Esophagus (tissue), 2 donors: ENCODE measurements around the gene MALAT1. TPM values are rescaled to one million over a fixed set of nuclear protein-coding genes. Genes with fewer than 3 reads are reported as not detected.
A peak's percentile ranks its signal among the peaks of the same experiment; 100 is the strongest.

Source experiments
- H3K27ac ChIP-seq, 2 donors: one replicate each; pipeline ENCODE4 v1.5.1; 2013; ENCODE audit warnings: low read depth in 2 of 2, mild to moderate bottlenecking in 2 of 2, inconsistent platforms in 1 of 2, low read length in 1 of 2, moderate library complexity in 1 of 2
- H3K27me3 ChIP-seq, 2 donors: one replicate each; pipeline ENCODE4 v1.6.1; 2013; ENCODE audit warnings: low read length in 2 of 2, control low read depth in 1 of 2, mild to moderate bottlenecking in 1 of 2; ENCODE audit not compliant: insufficient read depth in 2 of 2, control insufficient read depth in 1 of 2
- H3K36me3 ChIP-seq, 2 donors: one replicate each; pipeline ENCODE4 v1.6.1; 2013; ENCODE audit warnings: low read length in 1 of 2; ENCODE audit not compliant: control insufficient read depth in 2 of 2, insufficient read depth in 2 of 2
- H3K4me1 ChIP-seq, 2 donors: one replicate each; pipeline ENCODE4 v1.6.1; 2013; ENCODE audit warnings: low read length in 1 of 2; ENCODE audit not compliant: control insufficient read depth in 2 of 2, insufficient read depth in 2 of 2
- H3K4me3 ChIP-seq, 2 donors: one replicate each; pipeline ENCODE4 v1.5.1; 2013; ENCODE audit warnings: low read length in 2 of 2, mild to moderate bottlenecking in 2 of 2, low read depth in 1 of 2, moderate library complexity in 1 of 2
- H3K9me3 ChIP-seq, 2 donors: one replicate each; pipeline ENCODE4 v1.6.1; 2013; ENCODE audit warnings: mild to moderate bottlenecking in 2 of 2, low read depth in 1 of 2, low read length in 1 of 2, moderate library complexity in 1 of 2; ENCODE audit not compliant: control insufficient read depth in 2 of 2, insufficient read depth in 1 of 2
- WGBS, 2 donors: extraction: QIAGEN DNeasy Blood & Tissue Kit; methylation state at CpG; one replicate each; pipeline ENCODE4 v1.1.7; 2013; 5-methylcytosine and 5-hydroxymethylcytosine counted together
- polyA plus RNA-seq, 2 donors: library from polyadenylated mRNA; stranded (reverse); fragments of 200-250 nt; gene quantifications; one replicate each; pipeline ENCODE4 v1.2.3, GENCODE V29; 2013
- donor health status: healthy with polysubstance abuse.
- donor health status: Bipolar disorder and iron deficiency.

The MALAT1 gene
- polyA plus RNA-seq, 2 donors = 94.9 to 1,950 TPM

DNA sequence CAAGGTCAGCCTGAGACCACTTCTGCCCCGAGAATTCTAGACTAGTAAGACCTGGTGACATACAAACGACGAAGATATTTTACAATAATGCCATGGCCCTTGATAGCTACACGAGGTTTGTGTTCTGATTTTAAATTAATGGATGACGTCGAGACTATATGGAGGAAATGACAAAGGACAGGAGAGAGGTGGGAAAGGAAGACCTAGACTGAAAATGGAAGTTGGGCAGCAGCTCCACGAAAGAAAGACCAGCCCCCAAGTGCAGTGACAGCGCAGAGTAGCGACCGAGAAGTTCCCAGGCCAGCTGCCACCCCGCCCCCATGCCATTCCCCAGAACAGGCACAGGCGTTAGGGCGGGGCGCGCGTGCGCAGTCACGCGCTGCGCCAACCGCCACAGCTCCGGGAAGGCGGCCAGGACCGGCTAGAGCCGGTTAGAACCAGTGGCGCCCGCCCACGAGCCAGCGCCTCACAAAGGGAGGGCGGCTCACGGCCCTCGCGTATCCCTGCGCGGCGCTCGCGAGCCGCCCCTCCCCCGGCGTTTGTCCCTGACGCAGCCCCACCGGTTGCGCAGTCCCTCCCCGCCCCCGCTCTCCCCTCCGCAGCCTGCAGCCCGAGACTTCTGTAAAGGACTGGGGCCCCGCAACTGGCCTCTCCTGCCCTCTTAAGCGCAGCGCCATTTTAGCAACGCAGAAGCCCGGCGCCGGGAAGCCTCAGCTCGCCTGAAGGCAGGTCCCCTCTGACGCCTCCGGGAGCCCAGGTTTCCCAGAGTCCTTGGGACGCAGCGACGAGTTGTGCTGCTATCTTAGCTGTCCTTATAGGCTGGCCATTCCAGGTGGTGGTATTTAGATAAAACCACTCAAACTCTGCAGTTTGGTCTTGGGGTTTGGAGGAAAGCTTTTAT is 1.5 kb upstream of the MALAT1 start:
- Histone ChIP-seq H3K4me1 (peaks cover 0 to 4% of the 10 kb centered on the region in 2 donors), H3K36me3 (peaks cover 0 to 4% of the 10 kb centered on the region in 2 donors), H3K27ac (peak overlapping the region; percentile 98 to 99), H3K9me3 (no peaks in the 10 kb centered on the region), H3K27me3 (no peaks in the 10 kb centered on the region), H3K4me3 (peak overlapping the region; percentile 54 to 99)
- WGBS, 2 donors = 0% methylated on average over 57 to 61 of the region's 61 CpGs

DNA sequence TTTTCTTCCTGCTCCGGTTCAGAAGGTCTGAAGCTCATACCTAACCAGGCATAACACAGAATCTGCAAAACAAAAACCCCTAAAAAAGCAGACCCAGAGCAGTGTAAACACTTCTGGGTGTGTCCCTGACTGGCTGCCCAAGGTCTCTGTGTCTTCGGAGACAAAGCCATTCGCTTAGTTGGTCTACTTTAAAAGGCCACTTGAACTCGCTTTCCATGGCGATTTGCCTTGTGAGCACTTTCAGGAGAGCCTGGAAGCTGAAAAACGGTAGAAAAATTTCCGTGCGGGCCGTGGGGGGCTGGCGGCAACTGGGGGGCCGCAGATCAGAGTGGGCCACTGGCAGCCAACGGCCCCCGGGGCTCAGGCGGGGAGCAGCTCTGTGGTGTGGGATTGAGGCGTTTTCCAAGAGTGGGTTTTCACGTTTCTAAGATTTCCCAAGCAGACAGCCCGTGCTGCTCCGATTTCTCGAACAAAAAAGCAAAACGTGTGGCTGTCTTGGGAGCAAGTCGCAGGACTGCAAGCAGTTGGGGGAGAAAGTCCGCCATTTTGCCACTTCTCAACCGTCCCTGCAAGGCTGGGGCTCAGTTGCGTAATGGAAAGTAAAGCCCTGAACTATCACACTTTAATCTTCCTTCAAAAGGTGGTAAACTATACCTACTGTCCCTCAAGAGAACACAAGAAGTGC is 661 bp upstream of the MALAT1 start:
- peaks cover 0 to 4% of the 10 kb centered on the region in 2 donors for H3K36me3 ChIP-seq
- peaks cover 0 to under 1% of the 10 kb centered on the region in 2 donors for H3K4me1 ChIP-seq
- peak overlapping the region; percentile 97 to 99 for H3K27ac ChIP-seq
- no peaks in the 10 kb centered on the region for H3K9me3 ChIP-seq
- H3K27me3 ChIP-seq = no peaks in the 10 kb centered on the region
- 1% methylated on average over 24 of the region's 24 CpGs for WGBS, 2 donors
- peak overlapping the region; percentile 54 to 99 for H3K4me3 ChIP-seq

DNA sequence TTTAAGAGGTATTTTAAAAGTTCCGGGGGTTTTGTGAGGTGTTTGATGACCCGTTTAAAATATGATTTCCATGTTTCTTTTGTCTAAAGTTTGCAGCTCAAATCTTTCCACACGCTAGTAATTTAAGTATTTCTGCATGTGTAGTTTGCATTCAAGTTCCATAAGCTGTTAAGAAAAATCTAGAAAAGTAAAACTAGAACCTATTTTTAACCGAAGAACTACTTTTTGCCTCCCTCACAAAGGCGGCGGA is 193 bp upstream of the MALAT1 start:
- Histone ChIP-seq H3K4me1 (no peaks in the 10 kb centered on the region), H3K27me3 (no peaks in the 10 kb centered on the region), H3K9me3 (no peaks in the 10 kb centered on the region), H3K4me3 (peak overlapping the region; percentile 54 to 99), H3K36me3 (peaks cover 0 to 4% of the 10 kb centered on the region in 2 donors), H3K27ac (peak overlapping the region; percentile 97 to 99)
- 1% methylated on average over 6 of the region's 6 CpGs for WGBS, 2 donors

DNA sequence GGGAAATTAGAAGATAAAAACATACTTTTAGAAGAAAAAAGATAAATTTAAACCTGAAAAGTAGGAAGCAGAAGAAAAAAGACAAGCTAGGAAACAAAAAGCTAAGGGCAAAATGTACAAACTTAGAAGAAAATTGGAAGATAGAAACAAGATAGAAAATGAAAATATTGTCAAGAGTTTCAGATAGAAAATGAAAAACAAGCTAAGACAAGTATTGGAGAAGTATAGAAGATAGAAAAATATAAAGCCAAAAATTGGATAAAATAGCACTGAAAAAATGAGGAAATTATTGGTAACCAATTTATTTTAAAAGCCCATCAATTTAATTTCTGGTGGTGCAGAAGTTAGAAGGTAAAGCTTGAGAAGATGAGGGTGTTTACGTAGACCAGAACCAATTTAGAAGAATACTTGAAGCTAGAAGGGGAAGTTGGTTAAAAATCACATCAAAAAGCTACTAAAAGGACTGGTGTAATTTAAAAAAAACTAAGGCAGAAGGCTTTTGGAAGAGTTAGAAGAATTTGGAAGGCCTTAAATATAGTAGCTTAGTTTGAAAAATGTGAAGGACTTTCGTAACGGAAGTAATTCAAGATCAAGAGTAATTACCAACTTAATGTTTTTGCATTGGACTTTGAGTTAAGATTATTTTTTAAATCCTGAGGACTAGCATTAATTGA is 1.0 kb downstream of the MALAT1 start:
- no peaks in the 10 kb centered on the region for H3K4me1 ChIP-seq
- peaks cover 0 to 9% of the 10 kb centered on the region in 2 donors for H3K36me3 ChIP-seq
- H3K4me3 ChIP-seq = peak overlapping the region; percentile 93 to 99
- peak overlapping the region; percentile 96 to 100 for H3K27ac ChIP-seq
- H3K27me3 ChIP-seq = no peaks in the 10 kb centered on the region
- H3K9me3 ChIP-seq = no peaks in the 10 kb centered on the region
- 0 to 1% methylated on average over 3 of the region's 3 CpGs for WGBS, 2 donors

DNA sequence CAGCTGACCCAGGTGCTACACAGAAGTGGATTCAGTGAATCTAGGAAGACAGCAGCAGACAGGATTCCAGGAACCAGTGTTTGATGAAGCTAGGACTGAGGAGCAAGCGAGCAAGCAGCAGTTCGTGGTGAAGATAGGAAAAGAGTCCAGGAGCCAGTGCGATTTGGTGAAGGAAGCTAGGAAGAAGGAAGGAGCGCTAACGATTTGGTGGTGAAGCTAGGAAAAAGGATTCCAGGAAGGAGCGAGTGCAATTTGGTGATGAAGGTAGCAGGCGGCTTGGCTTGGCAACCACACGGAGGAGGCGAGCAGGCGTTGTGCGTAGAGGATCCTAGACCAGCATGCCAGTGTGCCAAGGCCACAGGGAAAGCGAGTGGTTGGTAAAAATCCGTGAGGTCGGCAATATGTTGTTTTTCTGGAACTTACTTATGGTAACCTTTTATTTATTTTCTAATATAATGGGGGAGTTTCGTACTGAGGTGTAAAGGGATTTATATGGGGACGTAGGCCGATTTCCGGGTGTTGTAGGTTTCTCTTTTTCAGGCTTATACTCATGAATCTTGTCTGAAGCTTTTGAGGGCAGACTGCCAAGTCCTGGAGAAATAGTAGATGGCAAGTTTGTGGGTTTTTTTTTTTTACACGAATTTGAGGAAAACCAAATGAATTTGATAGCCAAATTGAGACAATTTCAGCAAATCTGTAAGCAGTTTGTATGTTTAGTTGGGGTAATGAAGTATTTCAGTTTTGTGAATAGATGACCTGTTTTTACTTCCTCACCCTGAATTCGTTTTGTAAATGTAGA is 1.7 kb downstream of the MALAT1 start:
- Histone ChIP-seq H3K4me1 (no peaks in the 10 kb centered on the region), H3K4me3 (peak overlapping the region; percentile 93 to 99), H3K27ac (peak overlapping the region; percentile 96 to 100), H3K36me3 (peaks cover 3 to 15% of the 10 kb centered on the region in 2 donors), H3K9me3 (no peaks in the 10 kb centered on the region), H3K27me3 (no peaks in the 10 kb centered on the region)
- 0% methylated on average over 20 of the region's 20 CpGs for WGBS, 2 donors

DNA sequence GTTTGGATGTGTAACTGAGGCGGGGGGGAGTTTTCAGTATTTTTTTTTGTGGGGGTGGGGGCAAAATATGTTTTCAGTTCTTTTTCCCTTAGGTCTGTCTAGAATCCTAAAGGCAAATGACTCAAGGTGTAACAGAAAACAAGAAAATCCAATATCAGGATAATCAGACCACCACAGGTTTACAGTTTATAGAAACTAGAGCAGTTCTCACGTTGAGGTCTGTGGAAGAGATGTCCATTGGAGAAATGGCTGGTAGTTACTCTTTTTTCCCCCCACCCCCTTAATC is 2.3 kb downstream of the MALAT1 start:
- H3K9me3 ChIP-seq = no peaks in the 10 kb centered on the region
- peak overlapping the region; percentile 93 to 99 for H3K4me3 ChIP-seq
- no peaks in the 10 kb centered on the region for H3K27me3 ChIP-seq
- H3K4me1 ChIP-seq = no peaks in the 10 kb centered on the region
- H3K27ac ChIP-seq = peak overlapping the region in 1 of 2 donors; percentile 96
- peaks cover 3 to 15% of the 10 kb centered on the region in 2 donors for H3K36me3 ChIP-seq
- WGBS, 2 donors = 0 to 1% methylated on average over 2 of the region's 2 CpGs

DNA sequence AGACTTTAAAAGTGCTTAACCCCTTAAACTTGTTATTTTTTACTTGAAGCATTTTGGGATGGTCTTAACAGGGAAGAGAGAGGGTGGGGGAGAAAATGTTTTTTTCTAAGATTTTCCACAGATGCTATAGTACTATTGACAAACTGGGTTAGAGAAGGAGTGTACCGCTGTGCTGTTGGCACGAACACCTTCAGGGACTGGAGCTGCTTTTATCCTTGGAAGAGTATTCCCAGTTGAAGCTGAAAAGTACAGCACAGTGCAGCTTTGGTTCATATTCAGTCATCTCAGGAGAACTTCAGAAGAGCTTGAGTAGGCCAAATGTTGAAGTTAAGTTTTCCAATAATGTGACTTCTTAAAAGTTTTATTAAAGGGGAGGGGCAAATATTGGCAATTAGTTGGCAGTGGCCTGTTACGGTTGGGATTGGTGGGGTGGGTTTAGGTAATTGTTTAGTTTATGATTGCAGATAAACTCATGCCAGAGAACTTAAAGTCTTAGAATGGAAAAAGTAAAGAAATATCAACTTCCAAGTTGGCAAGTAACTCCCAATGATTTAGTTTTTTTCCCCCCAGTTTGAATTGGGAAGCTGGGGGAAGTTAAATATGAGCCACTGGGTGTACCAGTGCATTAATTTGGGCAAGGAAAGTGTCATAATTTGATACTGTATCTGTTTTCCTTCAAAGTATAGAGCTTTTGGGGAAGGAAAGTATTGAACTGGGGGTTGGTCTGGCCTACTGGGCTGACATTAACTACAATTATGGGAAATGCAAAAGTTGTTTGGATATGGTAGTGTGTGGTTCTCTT is 2.8 kb downstream of the MALAT1 start:
- H3K9me3 ChIP-seq = no peaks in the 10 kb centered on the region
- H3K27me3 ChIP-seq = no peaks in the 10 kb centered on the region
- no peaks in the 10 kb centered on the region for H3K4me1 ChIP-seq
- H3K4me3 ChIP-seq = peak overlapping the region; percentile 93 to 99
- 0% methylated on average over 3 of the region's 3 CpGs for WGBS, 2 donors
- peak overlapping the region; percentile 51 to 96 for H3K27ac ChIP-seq
- H3K36me3 ChIP-seq = peaks cover 3 to 15% of the 10 kb centered on the region in 2 donors

DNA sequence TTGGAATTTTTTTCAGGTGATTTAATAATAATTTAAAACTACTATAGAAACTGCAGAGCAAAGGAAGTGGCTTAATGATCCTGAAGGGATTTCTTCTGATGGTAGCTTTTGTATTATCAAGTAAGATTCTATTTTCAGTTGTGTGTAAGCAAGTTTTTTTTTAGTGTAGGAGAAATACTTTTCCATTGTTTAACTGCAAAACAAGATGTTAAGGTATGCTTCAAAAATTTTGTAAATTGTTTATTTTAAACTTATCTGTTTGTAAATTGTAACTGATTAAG is 3.4 kb downstream of the MALAT1 start:
- peaks cover 0 to 5% of the 10 kb centered on the region in 2 donors for H3K4me1 ChIP-seq
- H3K27me3 ChIP-seq = no peaks in the 10 kb centered on the region
- peak overlapping the region in 1 of 2 donors; percentile 99 for H3K4me3 ChIP-seq
- H3K36me3 ChIP-seq = peaks cover 3 to 15% of the 10 kb centered on the region in 2 donors
- H3K27ac ChIP-seq = no peak overlapping the region
- no peaks in the 10 kb centered on the region for H3K9me3 ChIP-seq
